ENCODE measurements around the gene PNPT1. TPM values are rescaled to one million over a fixed set of nuclear protein-coding genes. Genes with fewer than 3 reads are reported as not detected.

Gene PNPT1
- total RNA-seq, 1 donor from 2014 or later, result 14.9 TPM

GRCh38 chr2:55618275-55619055, 75.2 kb downstream of the PNPT1 start:
- no peak for TF ChIP-seq CTCF (conservative IDR thresholded peaks at IDR 0.05; ENCODE audit: low read depth, low read length)
- H3K4me3 ChIP-seq (ENCODE audit: low read depth, low read length), result peak overlapping the region; percentile 95
- no peak for DNase-seq (ENCODE audit: low read depth)

GRCh38 chr2:55618025-55618274, 75.7 kb downstream of the PNPT1 start:
- no peak for TF ChIP-seq CTCF (conservative IDR thresholded peaks at IDR 0.05; ENCODE audit: low read depth, low read length)
- DNase-seq (ENCODE audit: low read depth), result no peak
- H3K4me3 ChIP-seq (ENCODE audit: low read depth, low read length), result peak overlapping the region; percentile 95

- peak within 1 kb of the TSS; percentile 95 for H3K4me3 ChIP-seq (ENCODE audit: low read depth, low read length)
- DNase-seq (ENCODE audit: low read depth), result peak; percentile 90
- peak; percentile 36 for TF ChIP-seq CTCF (conservative IDR thresholded peaks at IDR 0.05; ENCODE audit: low read depth, low read length)
Measured at GRCh38 chr2:55617175-55618024, 76.2 kb downstream of the PNPT1 start, which contains the start of gene PPP4R3B. Gene PPP4R3B (minus strand): TSS chr2:55617622. CDS start chr2:55617285, 337 bp downstream.

GRCh38 chr2:55616551-55617174, 77.0 kb downstream of the PNPT1 start:
- no peak for TF ChIP-seq CTCF (conservative IDR thresholded peaks at IDR 0.05; ENCODE audit: low read depth, low read length)
- no peak for DNase-seq (ENCODE audit: low read depth)
- peak overlapping the region; percentile 92 for H3K4me3 ChIP-seq (ENCODE audit: low read depth, low read length)

GRCh38 chr2:55611997-55612396, 81.6 kb downstream of the PNPT1 start:
- no peak for DNase-seq (ENCODE audit: low read depth)
- TF ChIP-seq CTCF (conservative IDR thresholded peaks at IDR 0.05; ENCODE audit: low read depth, low read length), result no peak
- H3K4me3 ChIP-seq (ENCODE audit: low read depth, low read length), result no peak overlapping the region

- DNase-seq (ENCODE audit: low read depth), result no peak
- no peak for TF ChIP-seq CTCF (conservative IDR thresholded peaks at IDR 0.05; ENCODE audit: low read depth, low read length)
- H3K4me3 ChIP-seq (ENCODE audit: low read depth, low read length), result no peak overlapping the region
Measured at GRCh38 chr2:55610954-55611743, 82.5 kb downstream of the PNPT1 start.

All from epithelial cell of proximal tubule (primary cell).